ENCODE data around the gene CXADR.

The CXADR gene

DNA sequence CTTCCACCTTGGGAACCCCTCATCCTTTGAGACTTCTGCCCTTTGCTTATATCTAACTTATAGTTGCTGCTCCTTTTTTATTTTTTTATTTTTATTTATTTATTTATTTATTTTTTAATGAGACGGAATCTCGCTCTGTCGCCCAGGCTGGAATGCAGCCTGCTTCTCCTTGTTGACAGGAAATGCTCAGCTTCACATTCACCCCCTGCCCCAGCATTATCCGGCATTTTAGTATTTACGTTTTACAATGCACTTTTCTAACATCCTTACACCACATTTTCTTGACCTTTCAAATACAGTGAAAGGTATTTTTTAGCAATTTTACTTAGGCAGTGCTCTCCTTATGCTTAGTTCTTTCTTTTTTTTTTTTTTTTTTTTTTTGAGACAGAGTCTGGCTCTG is 14.9 kb downstream of the CXADR start:
- no peak for DNase-seq (ENCODE audit: extremely low read depth, low read depth)

DNA sequence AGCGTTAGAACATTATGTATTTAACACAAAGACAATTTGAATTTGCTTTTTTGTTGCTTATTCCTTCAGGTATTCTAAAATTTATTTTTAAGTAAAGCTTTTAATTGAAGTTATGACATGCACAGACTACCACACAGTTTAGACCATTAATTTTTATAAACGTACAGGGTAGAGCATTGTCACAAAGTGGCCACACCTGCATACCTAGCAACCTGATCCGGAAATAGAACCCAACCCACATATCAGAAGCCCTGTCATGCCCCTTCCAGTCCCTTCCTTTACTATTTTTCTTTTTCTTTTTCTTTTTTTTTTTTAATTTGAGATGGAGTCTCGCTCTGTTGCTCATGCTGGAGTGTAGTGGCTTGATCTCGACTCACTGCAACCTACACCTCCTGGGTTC is 16.8 kb downstream of the CXADR start:
- no peak for DNase-seq (ENCODE audit: extremely low read depth, low read depth)
- no peak overlapping the region for H3K4me3 ChIP-seq (replicated peaks; ENCODE audit: low read depth, low read length)
- TF ChIP-seq, protein P1, sequence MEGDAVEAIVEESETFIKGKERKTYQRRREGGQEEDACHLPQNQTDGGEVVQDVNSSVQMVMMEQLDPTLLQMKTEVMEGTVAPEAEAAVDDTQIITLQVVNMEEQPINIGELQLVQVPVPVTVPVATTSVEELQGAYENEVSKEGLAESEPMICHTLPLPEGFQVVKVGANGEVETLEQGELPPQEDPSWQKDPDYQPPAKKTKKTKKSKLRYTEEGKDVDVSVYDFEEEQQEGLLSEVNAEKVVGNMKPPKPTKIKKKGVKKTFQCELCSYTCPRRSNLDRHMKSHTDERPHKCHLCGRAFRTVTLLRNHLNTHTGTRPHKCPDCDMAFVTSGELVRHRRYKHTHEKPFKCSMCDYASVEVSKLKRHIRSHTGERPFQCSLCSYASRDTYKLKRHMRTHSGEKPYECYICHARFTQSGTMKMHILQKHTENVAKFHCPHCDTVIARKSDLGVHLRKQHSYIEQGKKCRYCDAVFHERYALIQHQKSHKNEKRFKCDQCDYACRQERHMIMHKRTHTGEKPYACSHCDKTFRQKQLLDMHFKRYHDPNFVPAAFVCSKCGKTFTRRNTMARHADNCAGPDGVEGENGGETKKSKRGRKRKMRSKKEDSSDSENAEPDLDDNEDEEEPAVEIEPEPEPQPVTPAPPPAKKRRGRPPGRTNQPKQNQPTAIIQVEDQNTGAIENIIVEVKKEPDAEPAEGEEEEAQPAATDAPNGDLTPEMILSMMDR (IDR thresholded peaks at IDR 0.05; ENCODE audit: low read depth, low read length, missing control alignments): no peak

More for the DNA sequence above, 14.9 kb downstream of the CXADR start:
- H3K4me3 ChIP-seq (replicated peaks; ENCODE audit: low read depth, low read length): no peak overlapping the region
- TF ChIP-seq, protein P1 (IDR thresholded peaks at IDR 0.05; ENCODE audit: low read depth, low read length, missing control alignments): no peak

DNA sequence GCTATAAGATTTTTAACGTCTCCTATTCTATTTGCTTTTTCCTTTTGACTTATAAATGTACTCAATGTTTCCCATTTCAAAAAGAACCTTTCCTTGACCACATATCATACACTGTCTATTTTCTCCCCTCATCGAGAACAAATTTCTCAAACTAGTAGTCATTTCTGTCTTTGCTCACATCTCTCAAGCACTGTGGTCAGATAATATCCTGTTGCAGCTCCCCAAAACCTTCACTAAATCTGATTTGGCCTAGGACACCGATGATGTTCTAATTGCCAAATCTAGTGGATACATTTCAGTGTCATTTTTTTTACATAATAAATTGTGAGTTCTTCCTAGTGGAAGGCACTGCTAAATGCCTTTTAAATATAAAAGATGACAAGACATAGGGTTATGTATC is 19.4 kb downstream of the CXADR start:
- DNase-seq (ENCODE audit: extremely low read depth, low read depth): no peak
- TF ChIP-seq, protein P1 (IDR thresholded peaks at IDR 0.05; ENCODE audit: low read depth, low read length, missing control alignments): no peak
- no peak overlapping the region for H3K4me3 ChIP-seq (replicated peaks; ENCODE audit: low read depth, low read length)

DNA sequence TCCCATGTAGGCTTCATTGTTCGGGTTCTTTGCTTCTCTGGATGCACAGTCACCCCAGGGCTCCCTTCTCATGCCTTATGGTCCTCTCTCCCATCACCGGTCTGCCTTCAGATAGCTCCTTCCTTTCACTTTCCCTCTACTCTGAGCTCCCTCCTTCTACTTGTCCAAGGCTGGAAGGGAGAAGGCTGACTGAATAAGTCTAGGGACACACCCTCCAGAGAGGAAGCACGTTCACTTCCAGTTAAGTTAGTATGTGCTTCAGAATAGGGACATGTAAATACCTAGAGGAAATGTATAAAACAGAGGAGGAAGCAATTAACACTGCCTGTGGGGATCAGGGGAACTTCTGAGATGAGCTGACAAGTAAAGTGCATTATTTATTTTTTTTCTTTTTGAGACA is 23.5 kb downstream of the CXADR start:
- H3K4me3 ChIP-seq (replicated peaks; ENCODE audit: low read depth, low read length): no peak overlapping the region
- TF ChIP-seq, protein P1 (IDR thresholded peaks at IDR 0.05; ENCODE audit: low read depth, low read length, missing control alignments): no peak
- DNase-seq (ENCODE audit: extremely low read depth, low read depth): no peak

DNA sequence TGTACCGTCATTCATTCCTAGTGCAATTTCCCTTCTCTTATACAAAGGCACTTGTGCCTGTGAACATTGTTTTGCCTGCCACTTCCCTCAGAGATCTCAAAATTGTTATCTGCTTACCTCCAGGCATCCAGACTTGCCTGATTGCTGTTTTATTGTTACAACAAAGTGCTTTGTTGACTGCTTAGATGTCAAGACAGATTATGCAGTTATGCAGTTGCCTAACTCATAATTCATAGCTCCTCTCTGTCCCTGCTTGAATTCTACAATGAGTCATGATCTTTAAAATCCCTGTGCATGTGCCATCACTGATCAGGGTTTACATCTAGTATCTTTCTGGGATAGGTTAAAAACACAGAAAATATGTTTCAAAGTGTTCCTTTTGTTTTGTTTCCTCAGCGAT is 24.5 kb downstream of the CXADR start:
- TF ChIP-seq, protein P1 (IDR thresholded peaks at IDR 0.05; ENCODE audit: low read depth, low read length, missing control alignments): no peak
- no peak for DNase-seq (ENCODE audit: extremely low read depth, low read depth)
- no peak overlapping the region for H3K4me3 ChIP-seq (replicated peaks; ENCODE audit: low read depth, low read length)

DNA sequence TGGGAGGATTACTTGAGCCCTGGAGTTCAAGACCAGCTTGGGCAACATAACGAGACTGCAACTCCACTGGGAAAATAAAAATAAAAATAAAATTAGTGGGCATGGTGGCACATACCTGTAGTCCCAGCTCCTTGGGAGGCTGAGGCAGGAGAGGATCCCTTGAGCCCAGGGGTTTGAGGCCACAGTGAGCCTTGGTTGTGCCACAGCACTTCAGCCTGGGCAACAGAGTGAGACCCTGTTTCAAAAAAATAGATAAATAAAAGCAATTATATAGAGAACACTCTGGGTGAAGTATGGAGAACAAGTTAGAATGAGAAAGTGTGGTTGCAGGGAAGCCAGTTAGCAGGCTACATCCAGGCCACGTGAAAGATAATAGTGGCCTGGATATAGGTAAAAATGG is 25.7 kb downstream of the CXADR start:
- DNase-seq (ENCODE audit: extremely low read depth, low read depth): no peak
- no peak overlapping the region for H3K4me3 ChIP-seq (replicated peaks; ENCODE audit: low read depth, low read length)
- TF ChIP-seq, protein P1 (IDR thresholded peaks at IDR 0.05; ENCODE audit: low read depth, low read length, missing control alignments): no peak

DNA sequence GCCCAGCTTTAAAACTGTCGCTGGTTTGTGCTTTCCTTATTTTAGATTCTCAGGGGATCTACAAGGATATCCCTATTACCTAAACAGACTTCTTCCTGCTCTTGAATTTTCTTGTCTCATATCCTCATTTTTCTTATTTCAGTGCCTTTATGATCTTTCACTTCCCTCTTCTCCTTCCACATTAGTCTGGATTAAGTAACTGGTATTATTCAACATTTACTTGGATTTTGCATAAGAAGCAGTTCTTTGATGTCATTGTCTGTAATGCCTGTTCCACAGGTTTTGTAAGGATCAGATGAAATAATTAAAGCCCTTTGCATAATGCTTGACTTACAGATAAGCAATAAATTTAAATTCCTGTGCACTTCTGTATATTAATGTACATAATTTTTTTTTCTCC is 26.5 kb downstream of the CXADR start:
- DNase-seq (ENCODE audit: extremely low read depth, low read depth): no peak
- TF ChIP-seq, protein P1 (IDR thresholded peaks at IDR 0.05; ENCODE audit: low read depth, low read length, missing control alignments): no peak
- no peak overlapping the region for H3K4me3 ChIP-seq (replicated peaks; ENCODE audit: low read depth, low read length)
